Measurements from ENCODE around the gene IFIT5.

DNA sequence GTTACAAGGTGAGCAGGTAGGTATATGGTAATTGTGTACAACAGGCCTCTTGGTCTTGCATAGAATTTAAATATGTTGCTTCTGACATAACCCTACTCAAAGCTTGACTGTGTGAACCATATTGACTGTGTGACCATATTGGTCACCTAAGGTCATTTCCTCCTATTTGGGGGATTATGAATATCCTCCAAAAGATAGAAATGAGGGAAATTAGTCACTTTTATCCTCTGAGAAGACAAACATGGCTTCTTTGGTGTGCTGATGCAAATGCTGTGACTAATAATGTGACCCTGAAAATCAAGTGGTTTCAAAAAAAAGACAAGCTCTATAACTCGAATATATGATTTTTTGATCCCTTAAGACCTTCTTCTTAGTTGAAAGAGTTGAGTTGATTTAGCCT is 27.9 kb downstream of the IFIT5 start:
- TF ChIP-seq, protein P1, sequence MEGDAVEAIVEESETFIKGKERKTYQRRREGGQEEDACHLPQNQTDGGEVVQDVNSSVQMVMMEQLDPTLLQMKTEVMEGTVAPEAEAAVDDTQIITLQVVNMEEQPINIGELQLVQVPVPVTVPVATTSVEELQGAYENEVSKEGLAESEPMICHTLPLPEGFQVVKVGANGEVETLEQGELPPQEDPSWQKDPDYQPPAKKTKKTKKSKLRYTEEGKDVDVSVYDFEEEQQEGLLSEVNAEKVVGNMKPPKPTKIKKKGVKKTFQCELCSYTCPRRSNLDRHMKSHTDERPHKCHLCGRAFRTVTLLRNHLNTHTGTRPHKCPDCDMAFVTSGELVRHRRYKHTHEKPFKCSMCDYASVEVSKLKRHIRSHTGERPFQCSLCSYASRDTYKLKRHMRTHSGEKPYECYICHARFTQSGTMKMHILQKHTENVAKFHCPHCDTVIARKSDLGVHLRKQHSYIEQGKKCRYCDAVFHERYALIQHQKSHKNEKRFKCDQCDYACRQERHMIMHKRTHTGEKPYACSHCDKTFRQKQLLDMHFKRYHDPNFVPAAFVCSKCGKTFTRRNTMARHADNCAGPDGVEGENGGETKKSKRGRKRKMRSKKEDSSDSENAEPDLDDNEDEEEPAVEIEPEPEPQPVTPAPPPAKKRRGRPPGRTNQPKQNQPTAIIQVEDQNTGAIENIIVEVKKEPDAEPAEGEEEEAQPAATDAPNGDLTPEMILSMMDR (IDR thresholded peaks at IDR 0.05), result no peak
- no peak for TF ChIP-seq SMC3 (IDR thresholded peaks at IDR 0.05)
- no peak for TF ChIP-seq EP300 (IDR thresholded peaks at IDR 0.05)
- TF ChIP-seq CEBPB (IDR thresholded peaks at IDR 0.05), result no peak
- TF ChIP-seq BHLHE40 (IDR thresholded peaks at IDR 0.05; ENCODE audit: low read depth, low read length), result no peak
- TF ChIP-seq RFX5 (IDR thresholded peaks at IDR 0.05), result no peak
- no peak for TF ChIP-seq POLR2A (IDR thresholded peaks at IDR 0.05; ENCODE audit: low read length)
- TF ChIP-seq SREBF2 (IDR thresholded peaks at IDR 0.05), result no peak
- TF ChIP-seq RARB (CRISPR knock-in tag; IDR thresholded peaks at IDR 0.05), result no peak
- no peak for TF ChIP-seq ZFP36 (IDR thresholded peaks at IDR 0.05; ENCODE audit: borderline replicate concordance, partially characterized antibody)
- no peak for TF ChIP-seq MAFK (IDR thresholded peaks at IDR 0.05; ENCODE audit: partially characterized antibody)
- no peak for TF ChIP-seq FOSL2 (IDR thresholded peaks at IDR 0.05)
- TF ChIP-seq FOSL2 (CRISPR knock-in tag; IDR thresholded peaks at IDR 0.05), result no peak
- TF ChIP-seq HDAC2 (IDR thresholded peaks at IDR 0.05), result no peak

All from A549 (cell line).